Measurements from ENCODE around the gene MKRN1.
A peak's percentile ranks its signal among the peaks of the same experiment; 100 is the strongest.

MKRN1 gene

GRCh38 chr7:140484479-140484878 is 5.2 kb upstream of the MKRN1 start:
- no peak for TF ChIP-seq CTCF (IDR thresholded peaks at IDR 0.05; ENCODE audit: control insufficient read depth, extremely low read depth, insufficient read depth)
- H3K4me3 ChIP-seq (ENCODE audit: low read depth, low read length) = no peak overlapping the region
- no peak for DNase-seq (ENCODE audit: low read depth)

GRCh38 chr7:140479739-140480084 is 407 bp upstream of the MKRN1 start:
- peak overlapping the region; percentile 94 for H3K4me3 ChIP-seq (ENCODE audit: low read depth, low read length)
- DNase-seq (ENCODE audit: low read depth) = no peak
- no peak for TF ChIP-seq CTCF (IDR thresholded peaks at IDR 0.05; ENCODE audit: control insufficient read depth, extremely low read depth, insufficient read depth)

- TF ChIP-seq CTCF (IDR thresholded peaks at IDR 0.05; ENCODE audit: control insufficient read depth, extremely low read depth, insufficient read depth) = no peak
- H3K4me3 ChIP-seq (ENCODE audit: low read depth, low read length) = peak overlapping the region; percentile 94
- no peak for DNase-seq (ENCODE audit: low read depth)
Measured at GRCh38 chr7:140478246-140479061, 851 bp downstream of the MKRN1 start.

GRCh38 chr7:140476698-140477261 is 2.5 kb downstream of the MKRN1 start:
- TF ChIP-seq CTCF (IDR thresholded peaks at IDR 0.05; ENCODE audit: control insufficient read depth, extremely low read depth, insufficient read depth) = no peak
- H3K4me3 ChIP-seq (ENCODE audit: low read depth, low read length) = peak overlapping the region; percentile 94
- no peak for DNase-seq (ENCODE audit: low read depth)

GRCh38 chr7:140475747-140476333 is 3.5 kb downstream of the MKRN1 start:
- no peak for DNase-seq (ENCODE audit: low read depth)
- peak; percentile 60 for TF ChIP-seq CTCF (IDR thresholded peaks at IDR 0.05; ENCODE audit: control insufficient read depth, extremely low read depth, insufficient read depth)
- peak overlapping the region; percentile 5; the same call in 1 of the 2 replicates for H3K4me3 ChIP-seq (ENCODE audit: low read depth, low read length)

GRCh38 chr7:140463111-140463510 is 16.2 kb downstream of the MKRN1 start:
- H3K4me3 ChIP-seq (ENCODE audit: low read depth, low read length) = no peak overlapping the region
- TF ChIP-seq CTCF (IDR thresholded peaks at IDR 0.05; ENCODE audit: control insufficient read depth, extremely low read depth, insufficient read depth) = no peak
- DNase-seq (ENCODE audit: low read depth) = no peak
